CD4-positive, alpha-beta T cell (primary cell): ENCODE measurements around the gene ZNF3. TPM values are rescaled to one million over a fixed set of nuclear protein-coding genes. Genes with fewer than 3 reads are reported as not detected.
"Not testable (repeated sequence)": the region's sequence is repeated elsewhere in the genome, so short reads cannot be mapped to it uniquely, and the experiment has no call there.

Experiments
- ATAC-seq: fragments of 200-7000 bp; cut with Tn5 transposase; one replicate; pipeline ENCODE4 v1.10.0; 2022; ENCODE audit warnings: mild to moderate bottlenecking; ENCODE audit not compliant: poor library complexity
- CTCF ChIA-PET: fragments of 350-600 bp; sonication (Branson Sonifier 250); formaldehyde crosslinking; loops from one replicate; lab custom pipeline; 2021; ENCODE audit warnings: antibody characterized with exemption, inconsistent platforms; lab: Charles Lee
- POLR2A ChIA-PET: fragments of 350-600 bp; sonication (Branson Sonifier 250); formaldehyde crosslinking; loops from one replicate; lab custom pipeline; 2021; ENCODE audit warnings: antibody characterized with exemption, inconsistent platforms; lab: Charles Lee
- DNase-seq, 14 experiments: peaks; one replicate each; pipeline ENCODE4 v3.0.0-alpha.2; 2013 to 2020; ENCODE audit warnings: mixed read lengths in 2 of 14
- H3K27ac ChIP-seq, 2 donors: one replicate each; pipeline versions ENCODE4 v1.5.1 to v1.7.0; 2013; ENCODE audit warnings: low read length in 2 of 2, low read depth in 1 of 2, mild to moderate bottlenecking in 1 of 2
- H3K27me3 ChIP-seq, 2 experiments: 1 replicate in 1 of 2; 2 replicates in 1 of 2; pipeline versions ENCODE4 v1.6.1 to v1.7.0; 2013; ENCODE audit warnings: low read length in 2 of 2, control low read depth in 1 of 2, mild to moderate bottlenecking in 1 of 2, moderate library complexity in 1 of 2; ENCODE audit not compliant: insufficient read depth in 2 of 2, control insufficient read depth in 1 of 2
- H3K36me3 ChIP-seq: one replicate; pipeline ENCODE4 v1.6.1; 2013; ENCODE audit warnings: low read length, control low read depth; ENCODE audit not compliant: insufficient read depth
- H3K4me1 ChIP-seq: one replicate; pipeline ENCODE4 v1.6.1; 2013; ENCODE audit warnings: low read length, control low read depth; ENCODE audit not compliant: insufficient read depth
- H3K4me3 ChIP-seq: one replicate; pipeline ENCODE4 v1.5.1; 2013; ENCODE audit warnings: mild to moderate bottlenecking, low read length, moderate library complexity
- H3K9me3 ChIP-seq, 2 experiments: 1 replicate in 1 of 2; 2 replicates in 1 of 2; pipeline versions ENCODE4 v1.6.1 to v1.7.0; 2013; ENCODE audit warnings: low read length in 2 of 2, mild to moderate bottlenecking in 2 of 2, control low read depth in 1 of 2, moderate library complexity in 1 of 2; ENCODE audit not compliant: control insufficient read depth in 1 of 2, insufficient read depth in 1 of 2
- H3K27ac Mint-ChIP-seq: one replicate; pipeline ENCODE4 v1.8.0; 2020; ENCODE audit warnings: mixed read lengths
- H3K27me3 Mint-ChIP-seq: one replicate; pipeline ENCODE4 v1.8.0; 2021; ENCODE audit warnings: mixed read lengths
- H3K36me3 Mint-ChIP-seq: one replicate; pipeline ENCODE4 v1.8.0; 2021; ENCODE audit warnings: low read depth, mixed read lengths
- H3K4me1 Mint-ChIP-seq: one replicate; pipeline ENCODE4 v1.8.0; 2021; ENCODE audit warnings: low read depth, mixed read lengths
- H3K4me3 Mint-ChIP-seq: one replicate; pipeline ENCODE4 v1.8.0; 2020; ENCODE audit warnings: mild to moderate bottlenecking, mixed read lengths
- H3K9me3 Mint-ChIP-seq: one replicate; pipeline ENCODE4 v1.8.0; 2020; ENCODE audit warnings: mixed read lengths
- intact Hi-C, 2 experiments: fragments of 100-400 bp; cut with DNase I in 1 of 2; cut with micrococcal nuclease in 1 of 2; formaldehyde crosslinking; loops; one replicate each; pipeline versions ENCODE4 v1.15.1 to v1.9.0; 2023 to 2025; cut with DNase I, micrococcal nuclease
- polyA plus RNA-seq, 2 donors: library from polyadenylated mRNA; unstranded; fragments of 120-200 nt; gene quantifications; one replicate each; pipeline ENCODE4 v1.2.1, GENCODE V29; 2013
- total RNA-seq, 174 experiments: library from RNA in 2 of 174; stranded (reverse) in 2 of 174; gene quantifications; one replicate each; pipeline ENCODE4 v1.2.3 and lab custom pipeline; 2021 to 2026
- TF ChIP-seq, protein P1 (sequence below): fragments of 200-600 bp; IDR thresholded peaks from one replicate; pipeline ENCODE4 v1.8.0; 2022; ENCODE audit warnings: antibody characterized with exemption, mild to moderate bottlenecking

Gene ZNF3
- total RNA-seq (10 to 100 TPM; 38.3 to 40.3 TPM), total RNA-seq (lab: John Stamatoyannopoulos, UW) (25.7 to 75.4 (median 56.3) reads per million in 172 experiments)
- 21.1 TPM for polyA plus RNA-seq (2013, experiment 1 of 2)
- polyA plus RNA-seq (2013, experiment 2 of 2), result 24.0 TPM

GRCh38 chr7:100081535-100082102 lies at the start of gene ZNF3:
Gene ZNF3, minus strand, starts transcription at chr7:100081723. Its CDS starts 4,366 bp downstream, at chr7:100077357.
- Mint-ChIP-seq H3K4me1 (peaks cover 39% of the 10 kb centered on the region), H3K27me3 (no peaks in the 10 kb centered on the region), H3K27ac (peak within 1 kb of the TSS; percentile 83), H3K4me3 (peak within 1 kb of the TSS; percentile 90), H3K36me3 (peaks cover 41% of the 10 kb centered on the region), H3K9me3 (no peaks in the 10 kb centered on the region)
- POLR2A ChIA-PET, result interaction anchor here (1.0 to 2.5 kb wide), 7 partner anchors 10 to 162 kb away, joined by 3 to 9 read pairs (median 5); partner anchors contain the start of genes MBLAC1, MCM7, TRIM4 and ZSCAN21
- Histone ChIP-seq H3K4me3 (peak within 1 kb of the TSS; percentile 84), H3K9me3 (no peaks in the 10 kb centered on the region), H3K4me1 (peaks cover 36% of the 10 kb centered on the region), H3K36me3 (peaks cover 24% of the 10 kb centered on the region), H3K27me3 (no peaks in the 10 kb centered on the region), H3K27ac (peak within 1 kb of the TSS; percentile 75 to 80)
- TF ChIP-seq, protein P1, sequence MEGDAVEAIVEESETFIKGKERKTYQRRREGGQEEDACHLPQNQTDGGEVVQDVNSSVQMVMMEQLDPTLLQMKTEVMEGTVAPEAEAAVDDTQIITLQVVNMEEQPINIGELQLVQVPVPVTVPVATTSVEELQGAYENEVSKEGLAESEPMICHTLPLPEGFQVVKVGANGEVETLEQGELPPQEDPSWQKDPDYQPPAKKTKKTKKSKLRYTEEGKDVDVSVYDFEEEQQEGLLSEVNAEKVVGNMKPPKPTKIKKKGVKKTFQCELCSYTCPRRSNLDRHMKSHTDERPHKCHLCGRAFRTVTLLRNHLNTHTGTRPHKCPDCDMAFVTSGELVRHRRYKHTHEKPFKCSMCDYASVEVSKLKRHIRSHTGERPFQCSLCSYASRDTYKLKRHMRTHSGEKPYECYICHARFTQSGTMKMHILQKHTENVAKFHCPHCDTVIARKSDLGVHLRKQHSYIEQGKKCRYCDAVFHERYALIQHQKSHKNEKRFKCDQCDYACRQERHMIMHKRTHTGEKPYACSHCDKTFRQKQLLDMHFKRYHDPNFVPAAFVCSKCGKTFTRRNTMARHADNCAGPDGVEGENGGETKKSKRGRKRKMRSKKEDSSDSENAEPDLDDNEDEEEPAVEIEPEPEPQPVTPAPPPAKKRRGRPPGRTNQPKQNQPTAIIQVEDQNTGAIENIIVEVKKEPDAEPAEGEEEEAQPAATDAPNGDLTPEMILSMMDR, result peak; percentile 96
- CTCF ChIA-PET, result interaction anchor here (0.8 to 3.1 kb wide), 6 partner anchors 8 to 136 kb away, joined by 3 to 14 read pairs (median 4); partner anchors contain the start of genes AP4M1, MCM7 and ZKSCAN1
- intact Hi-C loops, result loop anchor here (1.0 to 10.0 kb wide), 14 partner anchors 17 to 937 kb away; partner anchors contain the start of genes ZKSCAN1 (in 2 of the 2), ZSCAN21 (in 2 of the 2), AP4M1 (in 1 of the 2) and CNPY4 (in 1 of the 2)
- ATAC-seq, result peak; percentile 85
- peak; percentile 92 to 99 (median 96) for DNase-seq

GRCh38 chr7:100130608-100131453 lies 49.3 kb upstream of the ZNF3 start:
- ChIA-PET POLR2A (interaction anchor here (0.6 to 3.7 kb wide), 11 partner anchors 9 to 298 kb away, joined by 3 to 29 read pairs (median 6); partner anchors contain the start of genes CNPY4, LAMTOR4, TRIM4 and ZCWPW1), CTCF (interaction anchor here (0.6 to 2.3 kb wide), 18 partner anchors 10 to 277 kb away, joined by 3 to 14 read pairs (median 4); partner anchors contain the start of genes AP4M1, COPS6, GAL3ST4 and LAMTOR4)
- H3K4me1 ChIP-seq, result peaks cover 31% of the 10 kb centered on the region
- peak overlapping the region; percentile 10 for H3K4me3 ChIP-seq
- H3K36me3 ChIP-seq, result no peaks in the 10 kb centered on the region
- Mint-ChIP-seq H3K4me3 (peak overlapping the region; percentile 45), H3K27me3 (no peaks in the 10 kb centered on the region), H3K36me3 (peaks cover 11% of the 10 kb centered on the region), H3K4me1 (peaks cover 22% of the 10 kb centered on the region), H3K27ac (peak overlapping the region; percentile 30), H3K9me3 (no peaks in the 10 kb centered on the region)
- intact Hi-C loops, result loop anchor here (1.0 to 5.0 kb wide), 6 partner anchors 30 to 218 kb away; partner anchors contain the start of genes AP4M1 (in 1 of the 2), AZGP1 (in 1 of the 2) and MCM7 (in 1 of the 2)
- DNase-seq (peak; percentile 78 to 93 (median 87)), ATAC-seq (peak; percentile 19)
- no peaks in the 10 kb centered on the region for H3K9me3 ChIP-seq
- H3K27me3 ChIP-seq, result no peaks in the 10 kb centered on the region
- no peak overlapping the region for H3K27ac ChIP-seq
- TF ChIP-seq, protein P1, result peak; percentile 98

GRCh38 chr7:100130220-100130607 lies 48.7 kb upstream of the ZNF3 start:
- H3K36me3 Mint-ChIP-seq, result peaks cover 11% of the 10 kb centered on the region
- not testable (repeated sequence) for H3K36me3 ChIP-seq, ATAC-seq, H3K4me3 ChIP-seq, DNase-seq, H3K9me3 Mint-ChIP-seq, H3K27me3 Mint-ChIP-seq, H3K27me3 ChIP-seq, H3K27ac Mint-ChIP-seq, H3K27ac ChIP-seq, H3K4me3 Mint-ChIP-seq, H3K9me3 ChIP-seq
- ChIA-PET POLR2A (interaction anchor here (0.6 to 3.7 kb wide), 9 partner anchors 8 to 298 kb away, joined by 3 to 29 read pairs (median 6); partner anchors contain the start of genes CNPY4, LAMTOR4 and ZCWPW1), CTCF (interaction anchor here (0.6 to 2.3 kb wide), 11 partner anchors 8 to 135 kb away, joined by 3 to 14 read pairs (median 5); partner anchors contain the start of genes AP4M1, GAL3ST4 and LAMTOR4)
- H3K4me1 ChIP-seq, result peaks cover 37% of the 10 kb centered on the region
- H3K4me1 Mint-ChIP-seq, result peaks cover 25% of the 10 kb centered on the region
- intact Hi-C loops, result loop anchor here (2.0 to 5.0 kb wide), 3 partner anchors 135 to 217 kb away; partner anchors contain the start of gene AZGP1 (in 1 of the 2)
